Vagina (tissue), 2 donors: ENCODE results near the gene SERPINA5. TPM values are rescaled to one million over a fixed set of nuclear protein-coding genes. Genes with fewer than 3 reads are reported as not detected.

Experiments
- DNase-seq, 2 donors: peaks; one replicate each; pipeline ENCODE4 v3.0.0-alpha.2; 2017; ENCODE audit errors: extremely low spot score in 2 of 2
- H3K27ac ChIP-seq: fragments of 200-600 bp; sonication (generic); one replicate; pipeline ENCODE4 v1.5.1; 2019
- H3K27me3 ChIP-seq: fragments of 200-600 bp; sonication (generic); one replicate; pipeline ENCODE4 v1.5.1; 2019
- H3K36me3 ChIP-seq, 2 donors: fragments of 200-600 bp; sonication (generic); one replicate each; pipeline ENCODE4 v1.5.1; 2017 to 2019
- H3K4me1 ChIP-seq: fragments of 200-600 bp; sonication (generic); one replicate; pipeline ENCODE4 v1.5.1; 2019
- H3K4me3 ChIP-seq, 2 donors: fragments of 200-600 bp; sonication (generic); 1 replicate in 1 of 2; 2 replicates in 1 of 2; pipeline ENCODE4 v1.5.1; 2016 to 2019
- H3K9me3 ChIP-seq: fragments of 200-600 bp; sonication (generic); one replicate; pipeline ENCODE4 v1.5.1; 2019
- POLR2A ChIP-seq, 2 donors: fragments of 450-650 bp; IDR thresholded peaks; one replicate each; pipeline ENCODE4 v1.6.1; 2017; ENCODE audit warnings: antibody characterized with exemption in 2 of 2, mild to moderate bottlenecking in 2 of 2, moderate library complexity in 2 of 2
- POLR2AphosphoS5 ChIP-seq, 2 donors: sonication (generic); formaldehyde crosslinking; IDR thresholded peaks; one replicate each; pipeline ENCODE4 v1.9.0; 2017; ENCODE audit warnings: antibody characterized with exemption in 2 of 2, mild to moderate bottlenecking in 2 of 2, low read depth in 1 of 2; ENCODE audit not compliant: insufficient read depth in 1 of 2
- intact Hi-C: fragments of 100-400 bp; cut with DNase I; formaldehyde crosslinking; loops from one replicate; pipeline ENCODE4 v1.15.1; 2023
- total RNA-seq: library from RNA; depleted of rRNA; stranded (reverse); fragments of >200 nt; gene quantifications from one replicate; pipeline ENCODE4 v1.2.3, GENCODE V29; 2016
- TF ChIP-seq, protein P1 (sequence below), 3 experiments: fragments of 450-650 bp in 2 of 3; fragments of 200-600 bp in 1 of 3; sonication (generic) in 1 of 3; IDR thresholded peaks; one replicate each; pipeline ENCODE4 v1.5.1; 2017 to 2019; ENCODE audit warnings: antibody characterized with exemption in 3 of 3, mild to moderate bottlenecking in 2 of 3, moderate library complexity in 2 of 3

Gene SERPINA5
- total RNA-seq, 1 donor from 2014 or later, result 3.7 TPM

DNA sequence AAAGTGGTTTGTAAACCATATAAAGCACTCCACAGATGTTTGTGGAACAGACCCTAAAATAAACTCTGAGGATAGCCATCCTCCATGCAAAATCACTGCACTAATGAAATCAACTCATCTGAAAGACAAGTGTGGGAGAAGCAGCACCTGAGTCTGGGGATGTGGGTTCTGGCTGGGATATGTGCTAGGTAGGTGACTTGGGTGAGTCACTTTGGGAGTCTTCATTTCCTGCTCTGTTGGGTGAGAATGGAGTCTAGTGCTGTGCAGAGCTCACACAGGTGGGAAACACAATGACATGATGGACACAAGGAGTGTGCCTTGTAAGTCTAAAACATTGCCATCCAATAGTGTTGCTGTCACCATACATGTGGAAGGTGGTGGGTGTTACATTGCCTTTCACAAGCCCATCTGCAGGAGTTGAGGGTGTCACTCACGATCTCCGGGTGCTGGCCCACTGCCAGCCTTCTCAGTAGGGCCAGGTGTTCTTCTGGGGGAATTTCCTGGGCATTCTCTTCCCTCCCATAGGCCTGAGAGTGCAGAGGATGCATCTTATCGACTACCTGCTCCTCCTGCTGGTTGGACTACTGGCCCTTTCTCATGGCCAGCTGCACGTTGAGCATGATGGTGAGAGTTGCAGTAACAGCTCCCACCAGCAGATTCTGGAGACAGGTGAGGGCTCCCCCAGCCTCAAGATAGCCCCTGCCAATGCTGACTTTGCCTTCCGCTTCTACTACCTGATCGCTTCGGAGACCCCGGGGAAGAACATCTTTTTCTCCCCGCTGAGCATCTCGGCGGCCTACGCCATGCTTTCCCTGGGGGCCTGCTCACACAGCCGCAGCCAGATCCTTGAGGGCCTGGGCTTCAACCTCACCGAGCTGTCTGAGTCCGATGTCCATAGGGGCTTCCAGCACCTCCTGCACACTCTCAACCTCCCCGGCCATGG, 18.0 kb upstream of the SERPINA5 start:
- intact Hi-C loops, result no loop called here
- H3K4me3 ChIP-seq, result no peak overlapping the region
- H3K27ac ChIP-seq, result no peak overlapping the region
- TF ChIP-seq POLR2AphosphoS5 (IDR thresholded peaks at IDR 0.05; ENCODE audit: insufficient read depth in 1 of 2, low read depth in 1 of 2), result no peak
- TF ChIP-seq POLR2A (IDR thresholded peaks at IDR 0.05), result no peak
- TF ChIP-seq, protein P1, sequence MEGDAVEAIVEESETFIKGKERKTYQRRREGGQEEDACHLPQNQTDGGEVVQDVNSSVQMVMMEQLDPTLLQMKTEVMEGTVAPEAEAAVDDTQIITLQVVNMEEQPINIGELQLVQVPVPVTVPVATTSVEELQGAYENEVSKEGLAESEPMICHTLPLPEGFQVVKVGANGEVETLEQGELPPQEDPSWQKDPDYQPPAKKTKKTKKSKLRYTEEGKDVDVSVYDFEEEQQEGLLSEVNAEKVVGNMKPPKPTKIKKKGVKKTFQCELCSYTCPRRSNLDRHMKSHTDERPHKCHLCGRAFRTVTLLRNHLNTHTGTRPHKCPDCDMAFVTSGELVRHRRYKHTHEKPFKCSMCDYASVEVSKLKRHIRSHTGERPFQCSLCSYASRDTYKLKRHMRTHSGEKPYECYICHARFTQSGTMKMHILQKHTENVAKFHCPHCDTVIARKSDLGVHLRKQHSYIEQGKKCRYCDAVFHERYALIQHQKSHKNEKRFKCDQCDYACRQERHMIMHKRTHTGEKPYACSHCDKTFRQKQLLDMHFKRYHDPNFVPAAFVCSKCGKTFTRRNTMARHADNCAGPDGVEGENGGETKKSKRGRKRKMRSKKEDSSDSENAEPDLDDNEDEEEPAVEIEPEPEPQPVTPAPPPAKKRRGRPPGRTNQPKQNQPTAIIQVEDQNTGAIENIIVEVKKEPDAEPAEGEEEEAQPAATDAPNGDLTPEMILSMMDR (IDR thresholded peaks at IDR 0.05), result no peak
- DNase-seq, result no peak
- H3K36me3 ChIP-seq, result no peaks in the 10 kb centered on the region
- H3K4me1 ChIP-seq, result no peaks in the 10 kb centered on the region
- no peaks in the 10 kb centered on the region for H3K9me3 ChIP-seq
- H3K27me3 ChIP-seq, result no peaks in the 10 kb centered on the region

GRCh38 chr14:94564381-94564780, 16.8 kb upstream of the SERPINA5 start:
- intact Hi-C loops, result no loop called here
- H3K4me1 ChIP-seq, result no peaks in the 10 kb centered on the region
- H3K36me3 ChIP-seq, result no peaks in the 10 kb centered on the region
- TF ChIP-seq POLR2A (IDR thresholded peaks at IDR 0.05), result no peak
- TF ChIP-seq, protein P1 (IDR thresholded peaks at IDR 0.05), result no peak
- no peak for DNase-seq
- H3K9me3 ChIP-seq, result no peaks in the 10 kb centered on the region
- H3K27ac ChIP-seq, result no peak overlapping the region
- H3K4me3 ChIP-seq, result no peak overlapping the region
- no peaks in the 10 kb centered on the region for H3K27me3 ChIP-seq

DNA sequence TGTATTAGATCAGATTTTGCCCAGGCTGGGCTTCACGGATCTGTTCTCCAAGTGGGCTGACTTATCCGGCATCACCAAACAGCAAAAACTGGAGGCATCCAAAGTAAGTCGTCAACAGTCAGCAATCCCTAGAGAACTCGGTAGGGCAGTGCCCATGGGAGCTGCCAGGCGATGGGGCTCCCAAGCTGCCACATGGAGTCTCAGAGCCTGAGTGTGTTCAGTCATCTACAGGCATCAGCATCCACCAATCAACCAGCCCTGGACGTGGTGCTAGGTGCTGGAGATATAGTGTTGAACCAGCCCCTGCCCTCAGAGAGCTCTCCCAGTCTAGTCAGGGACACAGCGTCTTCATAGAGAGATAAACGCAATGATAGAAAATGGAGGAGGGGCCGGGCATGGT, 13.0 kb upstream of the SERPINA5 start:
- intact Hi-C loops, result no loop called here
- Histone ChIP-seq H3K36me3 (no peaks in the 10 kb centered on the region), H3K27ac (no peak overlapping the region), H3K4me3 (no peak overlapping the region), H3K27me3 (no peaks in the 10 kb centered on the region), H3K4me1 (peaks cover 9% of the 10 kb centered on the region), H3K9me3 (no peaks in the 10 kb centered on the region)
- DNase-seq, result no peak
- TF ChIP-seq POLR2A (IDR thresholded peaks at IDR 0.05) (no peak), POLR2AphosphoS5 (IDR thresholded peaks at IDR 0.05; ENCODE audit: insufficient read depth in 1 of 2, low read depth in 1 of 2) (no peak)
- TF ChIP-seq, protein P1 (IDR thresholded peaks at IDR 0.05), result no peak

- DNase-seq, result no peak
- Histone ChIP-seq H3K36me3 (no peaks in the 10 kb centered on the region), H3K27me3 (no peaks in the 10 kb centered on the region), H3K4me3 (no peak overlapping the region), H3K4me1 (peaks cover 9% of the 10 kb centered on the region), H3K27ac (no peak overlapping the region), H3K9me3 (no peaks in the 10 kb centered on the region)
- intact Hi-C loops, result no loop called here
- TF ChIP-seq, protein P1 (IDR thresholded peaks at IDR 0.05), result no peak
- TF ChIP-seq POLR2A (IDR thresholded peaks at IDR 0.05), result no peak
- TF ChIP-seq POLR2AphosphoS5 (IDR thresholded peaks at IDR 0.05; ENCODE audit: insufficient read depth in 1 of 2, low read depth in 1 of 2), result no peak
These were observed 11.7 kb upstream of the SERPINA5 start for GRCh38 chr14:94569381-94570001.

GRCh38 chr14:94570002-94570400, 11.2 kb upstream of the SERPINA5 start:
- Histone ChIP-seq H3K4me1 (peaks cover 9% of the 10 kb centered on the region), H3K27me3 (no peaks in the 10 kb centered on the region), H3K27ac (no peak overlapping the region), H3K36me3 (no peaks in the 10 kb centered on the region), H3K9me3 (no peaks in the 10 kb centered on the region), H3K4me3 (no peak overlapping the region)
- intact Hi-C loops, result no loop called here
- TF ChIP-seq POLR2A (IDR thresholded peaks at IDR 0.05) (no peak), POLR2AphosphoS5 (IDR thresholded peaks at IDR 0.05; ENCODE audit: insufficient read depth in 1 of 2, low read depth in 1 of 2) (no peak)
- TF ChIP-seq, protein P1 (IDR thresholded peaks at IDR 0.05), result no peak
- DNase-seq, result no peak
